ENCODE results near the gene ITIH3. TPM values are rescaled to one million over a fixed set of nuclear protein-coding genes. Genes with fewer than 3 reads are reported as not detected.

The ITIH3 gene
- polyA plus RNA-seq, 1 donor from 2014 or later: not detected

DNA sequence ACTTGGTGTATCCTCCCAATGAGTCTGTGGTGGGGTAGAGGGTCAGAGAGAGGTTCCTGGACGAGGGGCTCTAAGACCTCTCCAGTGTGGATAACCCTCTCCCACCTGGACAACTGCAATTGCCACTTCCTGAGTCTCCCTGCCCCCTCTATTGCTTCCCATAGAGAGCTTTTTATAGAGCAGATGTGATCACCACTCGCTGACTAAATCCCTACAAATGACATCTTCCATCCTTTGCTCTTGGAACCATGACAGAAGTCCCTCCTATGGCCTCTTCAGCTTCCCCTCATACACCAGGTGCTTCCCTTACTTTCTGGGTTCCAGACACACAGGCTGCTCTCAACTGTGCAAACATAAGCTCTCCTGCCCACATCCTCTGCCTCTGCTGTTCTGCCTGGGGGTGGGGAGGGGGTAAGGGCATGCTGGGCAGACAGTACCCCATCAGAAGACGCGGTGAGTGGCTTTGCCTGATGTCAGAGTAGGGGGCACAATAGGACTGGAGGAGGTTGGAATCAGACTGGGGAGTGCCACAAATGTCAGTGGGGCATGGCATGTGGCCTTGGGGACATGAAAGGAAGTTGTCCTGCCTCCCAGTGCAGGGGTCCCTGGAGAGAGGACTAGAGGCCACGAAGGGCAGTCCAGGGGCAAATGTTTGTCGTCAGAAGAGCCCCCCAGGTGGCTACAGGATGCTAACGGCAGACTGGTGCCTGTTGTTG, 15.2 kb downstream of the ITIH3 start:
- Histone ChIP-seq H3K27me3 (ENCODE audit: insufficient read depth, low read depth, low read length) (no peaks in the 10 kb centered on the region), H3K36me3 (ENCODE audit: insufficient read depth, low read length) (no peaks in the 10 kb centered on the region), H3K27ac (ENCODE audit: low read length) (no peak overlapping the region), H3K9me2 (ENCODE audit: insufficient read depth, low read length) (no peaks in the 10 kb centered on the region), H3K9me3 (ENCODE audit: low read length) (no peaks in the 10 kb centered on the region), H3K79me2 (replicated peaks; ENCODE audit: insufficient read depth, low read length) (no peaks in the 10 kb centered on the region), H2AFZ (ENCODE audit: low read depth, low read length) (no peak overlapping the region), H3K9ac (ENCODE audit: low read length) (no peak overlapping the region), H4K20me1 (ENCODE audit: insufficient read depth) (no peaks in the 10 kb centered on the region), H3F3A (ENCODE audit: insufficient read depth, low read length, poor library complexity, severe bottlenecking) (no peaks in the 10 kb centered on the region), H3K4me3 (ENCODE audit: low read length) (no peak overlapping the region), H3K4me2 (ENCODE audit: low read length) (no peak overlapping the region)
- TF ChIP-seq, protein P1, sequence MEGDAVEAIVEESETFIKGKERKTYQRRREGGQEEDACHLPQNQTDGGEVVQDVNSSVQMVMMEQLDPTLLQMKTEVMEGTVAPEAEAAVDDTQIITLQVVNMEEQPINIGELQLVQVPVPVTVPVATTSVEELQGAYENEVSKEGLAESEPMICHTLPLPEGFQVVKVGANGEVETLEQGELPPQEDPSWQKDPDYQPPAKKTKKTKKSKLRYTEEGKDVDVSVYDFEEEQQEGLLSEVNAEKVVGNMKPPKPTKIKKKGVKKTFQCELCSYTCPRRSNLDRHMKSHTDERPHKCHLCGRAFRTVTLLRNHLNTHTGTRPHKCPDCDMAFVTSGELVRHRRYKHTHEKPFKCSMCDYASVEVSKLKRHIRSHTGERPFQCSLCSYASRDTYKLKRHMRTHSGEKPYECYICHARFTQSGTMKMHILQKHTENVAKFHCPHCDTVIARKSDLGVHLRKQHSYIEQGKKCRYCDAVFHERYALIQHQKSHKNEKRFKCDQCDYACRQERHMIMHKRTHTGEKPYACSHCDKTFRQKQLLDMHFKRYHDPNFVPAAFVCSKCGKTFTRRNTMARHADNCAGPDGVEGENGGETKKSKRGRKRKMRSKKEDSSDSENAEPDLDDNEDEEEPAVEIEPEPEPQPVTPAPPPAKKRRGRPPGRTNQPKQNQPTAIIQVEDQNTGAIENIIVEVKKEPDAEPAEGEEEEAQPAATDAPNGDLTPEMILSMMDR (IDR thresholded peaks at IDR 0.05; ENCODE audit: poor library complexity, severe bottlenecking): no peak
- TF ChIP-seq POLR2AphosphoS5 (IDR thresholded peaks at IDR 0.05): no peak
- no peak for TF ChIP-seq MXI1 (conservative IDR thresholded peaks at IDR 0.05; ENCODE audit: poor library complexity, severe bottlenecking)
- no peak for TF ChIP-seq RAD21 (conservative IDR thresholded peaks at IDR 0.05)

GRCh38 chr3:52810923-52811322, 16.3 kb downstream of the ITIH3 start:
- no peaks in the 10 kb centered on the region for H3K27me3 ChIP-seq (ENCODE audit: insufficient read depth, low read depth, low read length)
- H3K27ac ChIP-seq (ENCODE audit: low read length): no peak overlapping the region

GRCh38 chr3:52811452-52812011, 16.9 kb downstream of the ITIH3 start:
- Histone ChIP-seq H3K9ac (ENCODE audit: low read length) (no peak overlapping the region), H3K36me3 (ENCODE audit: insufficient read depth, low read length) (no peaks in the 10 kb centered on the region), H3K9me2 (ENCODE audit: insufficient read depth, low read length) (no peaks in the 10 kb centered on the region), H3K27ac (ENCODE audit: low read length) (no peak overlapping the region), H3F3A (ENCODE audit: insufficient read depth, low read length, poor library complexity, severe bottlenecking) (no peaks in the 10 kb centered on the region), H3K9me3 (ENCODE audit: low read length) (no peaks in the 10 kb centered on the region), H3K4me2 (ENCODE audit: low read length) (no peak overlapping the region), H4K20me1 (ENCODE audit: insufficient read depth) (no peaks in the 10 kb centered on the region), H3K27me3 (ENCODE audit: insufficient read depth, low read depth, low read length) (no peaks in the 10 kb centered on the region), H2AFZ (ENCODE audit: low read depth, low read length) (no peak overlapping the region), H3K79me2 (replicated peaks; ENCODE audit: insufficient read depth, low read length) (no peaks in the 10 kb centered on the region), H3K4me3 (ENCODE audit: low read length) (no peak overlapping the region)
- TF ChIP-seq EZH2 (IDR thresholded peaks at IDR 0.05; ENCODE audit: borderline replicate concordance, insufficient read depth, low read length, poor library complexity, severe bottlenecking): no peak
- no peak for TF ChIP-seq POLR2AphosphoS5 (IDR thresholded peaks at IDR 0.05)
- TF ChIP-seq, protein P1 (IDR thresholded peaks at IDR 0.05; ENCODE audit: poor library complexity, severe bottlenecking): no peak

More at GRCh38 chr3:52810923-52811322, 16.3 kb downstream of the ITIH3 start:
- Histone ChIP-seq H3F3A (ENCODE audit: insufficient read depth, low read length, poor library complexity, severe bottlenecking) (no peaks in the 10 kb centered on the region), H3K9me3 (ENCODE audit: low read length) (no peaks in the 10 kb centered on the region), H2AFZ (ENCODE audit: low read depth, low read length) (no peak overlapping the region), H3K9ac (ENCODE audit: low read length) (no peak overlapping the region), H3K79me2 (replicated peaks; ENCODE audit: insufficient read depth, low read length) (no peaks in the 10 kb centered on the region), H3K4me3 (ENCODE audit: low read length) (no peak overlapping the region), H3K4me2 (ENCODE audit: low read length) (no peak overlapping the region), H4K20me1 (ENCODE audit: insufficient read depth) (no peaks in the 10 kb centered on the region), H3K9me2 (ENCODE audit: insufficient read depth, low read length) (no peaks in the 10 kb centered on the region), H3K36me3 (ENCODE audit: insufficient read depth, low read length) (no peaks in the 10 kb centered on the region)
- no peak for TF ChIP-seq EZH2 (IDR thresholded peaks at IDR 0.05; ENCODE audit: borderline replicate concordance, insufficient read depth, low read length, poor library complexity, severe bottlenecking)
- TF ChIP-seq MXI1 (conservative IDR thresholded peaks at IDR 0.05; ENCODE audit: poor library complexity, severe bottlenecking): no peak
- TF ChIP-seq SMC3 (conservative IDR thresholded peaks at IDR 0.05; ENCODE audit: poor library complexity): no peak
- TF ChIP-seq TAF1 (IDR thresholded peaks at IDR 0.05; ENCODE audit: low read depth): no peak
- TF ChIP-seq, protein P1 (IDR thresholded peaks at IDR 0.05; ENCODE audit: poor library complexity, severe bottlenecking): no peak

Measured in neural cell (in vitro differentiated cells).